Heart right ventricle (tissue), 16 donors: Measurements from ENCODE around the gene CENPVL3. TPM values are rescaled to one million over a fixed set of nuclear protein-coding genes. Genes with fewer than 3 reads are reported as not detected.

Experiments used
- ATAC-seq, 8 donors: fragments of 200-7000 bp; cut with Tn5 transposase; one replicate each; pipeline ENCODE4 v1.9.1; 2020; ENCODE audit warnings: mild to moderate bottlenecking in 8 of 8, moderate library complexity in 8 of 8, moderate number of reproducible peaks in 1 of 8
- DNase-seq, 2 donors: peaks; one replicate each; pipeline ENCODE4 v3.0.0-alpha.2; 2020
- H3K27ac ChIP-seq, 10 donors: fragments of 200-600 bp; sonication (generic) in 2 of 10; one replicate each; pipeline versions ENCODE4 v1.5.0 to v1.8.0; 2020 to 2022; ENCODE audit warnings: mild to moderate bottlenecking in 3 of 10
- H3K27me3 ChIP-seq, 7 donors: fragments of 200-600 bp; one replicate each; pipeline ENCODE4 v1.8.0; 2021 to 2022; ENCODE audit warnings: mild to moderate bottlenecking in 2 of 7
- H3K36me3 ChIP-seq, 9 donors: fragments of 200-600 bp; sonication (generic) in 1 of 9; one replicate each; pipeline versions ENCODE4 v1.5.0 to v1.8.0; 2020 to 2022; ENCODE audit warnings: mild to moderate bottlenecking in 2 of 9
- H3K4me1 ChIP-seq, 9 donors: fragments of 200-600 bp; sonication (generic) in 1 of 9; one replicate each; pipeline versions ENCODE4 v1.5.0 to v1.8.0; 2020 to 2022; ENCODE audit warnings: mild to moderate bottlenecking in 4 of 9
- H3K4me3 ChIP-seq, 10 donors: fragments of 200-600 bp; sonication (generic) in 2 of 10; one replicate each; pipeline versions ENCODE4 v1.5.0 to v1.8.0; 2020 to 2022; ENCODE audit warnings: mild to moderate bottlenecking in 7 of 10, moderate library complexity in 2 of 10
- H3K9me3 ChIP-seq, 11 donors: fragments of 200-600 bp in 10 of 11; sonication (generic) in 2 of 11; one replicate each; pipeline versions ENCODE4 v1.5.0 to v1.8.0; 2013 to 2022; ENCODE audit warnings: mild to moderate bottlenecking in 2 of 11, control low read depth in 1 of 11, moderate library complexity in 1 of 11
- CTCF ChIP-seq, 9 donors: fragments of 200-600 bp; sonication (generic) in 2 of 9; IDR thresholded peaks; one replicate each; pipeline versions ENCODE4 v1.5.0 to v1.8.0; 2021 to 2022; ENCODE audit warnings: antibody characterized with exemption in 9 of 9, mild to moderate bottlenecking in 5 of 9, moderate library complexity in 1 of 9
- WGBS, 2 donors: extraction: QIAGEN DNeasy Blood & Tissue Kit; methylation state at CpG; one replicate each; pipeline ENCODE4 v1.1.7; 2013; ENCODE audit warnings: inconsistent platforms in 1 of 2; 5-methylcytosine and 5-hydroxymethylcytosine counted together
- intact Hi-C, 10 donors: fragments of 100-400 bp; cut with DNase I; formaldehyde crosslinking; loops; one replicate each; pipeline versions ENCODE4 v1.11.1 to v1.14.2; 2022
- polyA plus RNA-seq, 2 donors: library from polyadenylated mRNA; stranded (reverse); fragments of 200-250 nt; gene quantifications; one replicate each; pipeline ENCODE4 v1.2.3, GENCODE V29; 2013
- total RNA-seq, 10 donors: library from RNA; stranded (reverse); fragmentation: NEBNext Ultra II Directional in 3 of 10; extraction: Animal tissue kit (Norgen Biotek cat#: 25700) in 3 of 10; gene quantifications; one replicate each; pipeline versions ENCODE4 v1.2.1 to v1.2.4, GENCODE V29; 2021 to 2023
- donor health status: Arrhythmogenic right ventricular cardiomyopathy.
- donor health status: ischemic (EF 13 %, LVEDD 7.1; RV severe dilation, severe dysfunction).
- donor health status: healthy with polysubstance abuse.
- donor health status: DM: no; HTN: yes; CAD: no.
- donor health status: DM: no; HTN: no; CAD: no.
- donor health status: ischemic (EF 25% LVEDD 6.9; RV normal size, moderate dysfunction).
- donor health status: ischemic (EF 25% LVEDD 5.7; RV mildly dilated, moderate dysfunction).
- donor health status: healthy.
- donor health status: DM: yes; HTN: yes; CAD: no.
- donor health status: Ischemic cardiomyopathy.
- donor health status: ischemic (EF 35%, LVEDD 5.7; RV mildly dilated, moderate dysfunction).
- donor health status: nonischemic (EF 11% LVEDD 7.7; RV severe dilation, severe dysfunction).
- donor health status: DM: yes; HTN: yes; CAD: no.
- donor health status: PGD.
- donor health status: ischemic (EF 29% LVEDD 5.4; RV normal size, mild dysfunction).
- donor health status: nonischemic (EF 23%, LVEDD 6.1; RV moderate dilation, normal function).

Gene CENPVL3
- total and polyA plus RNA-seq, 12 donors, result not detected

GRCh38 chrX:51614353-51615012 lies 4.2 kb downstream of the CENPVL3 start:
- Histone ChIP-seq H3K27ac (no peak overlapping the region), H3K27me3 (peaks cover 0 to 89% (median 15%) of the 10 kb centered on the region in 7 donors), H3K36me3 (no peaks in the 10 kb centered on the region), H3K9me3 (no peaks in the 10 kb centered on the region), H3K4me1 (no peaks in the 10 kb centered on the region), H3K4me3 (no peak overlapping the region)
- WGBS, 2 donors, result 6 to 7% methylated on average over 7 of the region's 7 CpGs
- ATAC-seq (no peak), DNase-seq (no peak)
- intact Hi-C loops, result no loop called here
- TF ChIP-seq CTCF (IDR thresholded peaks at IDR 0.05), result peak; percentile 22 to 58 (median 47)

GRCh38 chrX:51608766-51609165 lies 9.9 kb downstream of the CENPVL3 start:
- intact Hi-C loops, result no loop called here
- peaks cover 0 to 3% (median 0%) of the 10 kb centered on the region in 9 donors for H3K4me1 ChIP-seq
- no peak overlapping the region for H3K4me3 ChIP-seq
- WGBS, 2 donors, result 59 to 67% methylated on average over 2 of the region's 2 CpGs
- no peak for TF ChIP-seq CTCF (IDR thresholded peaks at IDR 0.05)
- H3K27ac ChIP-seq, result no peak overlapping the region
- H3K27me3 ChIP-seq, result peaks cover 0 to 87% (median 0%) of the 10 kb centered on the region in 7 donors
- DNase-seq (no peak), ATAC-seq (no peak)
- no peaks in the 10 kb centered on the region for H3K9me3 ChIP-seq
- no peaks in the 10 kb centered on the region for H3K36me3 ChIP-seq

GRCh38 chrX:51608126-51608525 lies 10.6 kb downstream of the CENPVL3 start:
- WGBS, 2 donors, result 52 to 53% methylated on average over 1 of the region's 1 CpG
- Histone ChIP-seq H3K36me3 (no peaks in the 10 kb centered on the region), H3K27me3 (peaks cover 0 to 84% (median 0%) of the 10 kb centered on the region in 7 donors), H3K4me3 (no peak overlapping the region), H3K9me3 (no peaks in the 10 kb centered on the region), H3K4me1 (peaks cover 0 to 3% (median 0%) of the 10 kb centered on the region in 9 donors), H3K27ac (no peak overlapping the region)
- TF ChIP-seq CTCF (IDR thresholded peaks at IDR 0.05), result no peak
- DNase-seq (no peak), ATAC-seq (peak in 1 of 8 donors; percentile 28)
- intact Hi-C loops, result no loop called here

GRCh38 chrX:51606446-51606845 lies 12.3 kb downstream of the CENPVL3 start:
- intact Hi-C loops, result no loop called here

More at GRCh38 chrX:51606446-51606845, 12.3 kb downstream of the CENPVL3 start:
- no peak overlapping the region for H3K27ac ChIP-seq
- H3K9me3 ChIP-seq, result no peaks in the 10 kb centered on the region
- ATAC-seq, result no peak
- H3K27me3 ChIP-seq, result peaks cover 0 to 82% (median 0%) of the 10 kb centered on the region in 7 donors
- H3K36me3 ChIP-seq, result no peaks in the 10 kb centered on the region
- DNase-seq, result no peak
- TF ChIP-seq CTCF (IDR thresholded peaks at IDR 0.05), result no peak
- H3K4me1 ChIP-seq, result peaks cover 0 to 3% (median 0%) of the 10 kb centered on the region in 9 donors
- whole genome bisulfite sequencing, 2 donors, result 60 to 66% methylated on average over 2 of the region's 2 CpGs
- no peak overlapping the region for H3K4me3 ChIP-seq
